Stimulated activated CD4-positive, alpha-beta T cell treated with anti-CD3 and anti-CD28 coated beads, Interleukin-1b, Interleukin-23, amount 100 ng/mL, for 1 hour (primary cell): ENCODE data around the gene TM4SF20.

ENCODE experiments used
- DNase-seq, 2 donors: peaks; one replicate each; pipeline ENCODE4 v3.0.0-alpha.2; 2020; ENCODE audit warnings: low read depth in 2 of 2

The TM4SF20 gene

DNA sequence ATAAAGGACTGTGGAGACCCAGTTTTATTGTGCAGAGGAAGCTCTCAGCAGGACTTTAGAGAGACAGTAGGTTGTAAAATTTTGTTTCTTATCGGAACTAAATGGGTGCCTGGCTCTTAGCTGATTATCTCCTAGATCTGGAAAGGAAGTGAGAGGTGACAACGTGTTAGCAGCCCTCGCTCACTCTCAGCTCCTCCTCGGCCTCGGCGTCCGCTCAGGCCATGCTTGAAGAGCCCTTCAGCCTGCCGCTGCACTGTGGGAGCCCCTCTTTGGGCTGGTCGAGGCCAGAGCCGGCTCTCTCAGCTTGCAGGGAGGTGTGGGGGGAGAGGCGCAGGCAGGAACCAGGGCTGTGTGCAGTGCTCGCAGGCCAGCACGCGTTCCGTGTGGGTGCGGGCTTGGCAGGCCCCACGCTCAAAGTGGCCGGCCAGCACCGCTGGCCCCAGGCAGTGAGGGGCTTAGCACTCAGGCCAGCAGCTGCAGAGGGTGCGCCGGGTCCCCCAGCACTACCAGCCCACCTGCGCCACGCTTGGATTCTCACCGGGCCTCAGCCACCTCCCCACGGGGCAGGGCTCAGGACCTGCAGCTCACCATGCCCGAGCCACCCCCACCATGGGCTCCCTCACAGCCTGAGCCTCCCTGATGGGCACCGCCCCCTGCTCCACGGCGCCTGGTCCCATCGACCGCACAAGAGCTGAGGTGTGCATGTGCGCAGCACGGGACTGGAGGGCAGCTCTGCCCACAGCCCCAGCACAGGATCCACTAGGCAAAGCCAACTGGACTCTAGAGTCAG, 58.6 kb downstream of the TM4SF20 start:
- DNase-seq: no peak

GRCh38 chr2:227317834-227318233, 61.3 kb downstream of the TM4SF20 start:
- no peak for DNase-seq

- DNase-seq: no peak
These were observed 65.8 kb downstream of the TM4SF20 start for GRCh38 chr2:227313310-227313709.

GRCh38 chr2:227312579-227312978, 66.5 kb downstream of the TM4SF20 start:
- DNase-seq: no peak
